Effector CD4-positive, alpha-beta T cell (primary cell): ENCODE data around the gene LSAMP. TPM values are rescaled to one million over a fixed set of nuclear protein-coding genes. Genes with fewer than 3 reads are reported as not detected.

Source experiments
- DNase-seq: peaks from one replicate; pipeline ENCODE4 v3.0.0-alpha.2; 2020
- total RNA-seq: gene quantifications from one replicate; lab custom pipeline; 2026; lab: John Stamatoyannopoulos, UW

The LSAMP gene
- not detected for total RNA-seq

DNA sequence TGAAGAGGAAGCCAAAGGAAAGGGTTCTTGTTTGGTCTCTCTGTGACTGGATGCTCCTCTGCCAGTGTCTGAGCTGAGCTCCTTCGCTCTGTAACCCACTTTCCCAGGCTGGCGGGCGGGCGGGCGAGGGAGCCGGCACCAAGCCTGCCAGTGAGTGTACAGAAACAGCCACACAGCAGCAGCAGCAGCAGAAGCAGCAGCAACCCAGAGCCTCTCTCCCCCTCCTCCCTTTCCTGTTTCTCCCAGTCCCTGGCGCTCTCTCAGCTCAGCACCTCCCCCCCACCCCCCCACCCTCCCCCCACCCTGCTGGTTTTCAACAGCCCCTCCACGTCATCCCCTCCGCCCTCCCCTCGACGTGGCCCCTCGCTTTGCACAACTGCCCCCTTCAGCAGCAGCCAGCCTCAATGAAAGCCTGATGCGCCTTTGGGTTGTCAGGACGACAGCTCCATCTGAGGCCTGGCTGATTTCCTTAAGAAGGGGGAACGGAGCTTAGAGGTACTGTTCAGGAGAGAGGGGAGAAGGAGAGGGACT is at the start of gene LSAMP:
Gene LSAMP, minus strand, starts transcription at position 177 of the 531 bp plus-strand sequence.
- no peak for DNase-seq

GRCh38 chr3:116492379-116492778 is 47.1 kb upstream of the LSAMP start:
- DNase-seq = no peak

GRCh38 chr3:116483135-116483534 is 37.8 kb upstream of the LSAMP start:
- DNase-seq = no peak

DNA sequence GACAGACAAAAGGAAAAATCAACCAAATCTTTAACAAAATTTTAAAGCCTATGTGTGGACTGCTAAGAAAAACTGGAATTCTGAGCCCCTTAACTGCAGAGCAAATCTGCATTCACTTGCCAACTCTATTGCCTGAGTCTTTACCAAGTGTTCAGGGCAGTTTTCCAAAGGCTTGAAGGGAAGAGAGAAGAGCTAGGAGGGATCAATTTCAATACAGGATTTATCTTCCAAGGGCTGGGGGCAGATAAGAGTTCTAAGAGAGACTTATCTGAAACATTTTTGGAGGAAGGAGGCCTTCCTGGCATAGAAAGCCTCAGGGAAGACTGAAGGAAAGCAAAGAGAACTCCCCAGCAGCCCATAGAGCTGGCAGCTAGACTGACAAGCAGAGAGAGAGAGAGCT is 31.4 kb upstream of the LSAMP start:
- DNase-seq = no peak

DNA sequence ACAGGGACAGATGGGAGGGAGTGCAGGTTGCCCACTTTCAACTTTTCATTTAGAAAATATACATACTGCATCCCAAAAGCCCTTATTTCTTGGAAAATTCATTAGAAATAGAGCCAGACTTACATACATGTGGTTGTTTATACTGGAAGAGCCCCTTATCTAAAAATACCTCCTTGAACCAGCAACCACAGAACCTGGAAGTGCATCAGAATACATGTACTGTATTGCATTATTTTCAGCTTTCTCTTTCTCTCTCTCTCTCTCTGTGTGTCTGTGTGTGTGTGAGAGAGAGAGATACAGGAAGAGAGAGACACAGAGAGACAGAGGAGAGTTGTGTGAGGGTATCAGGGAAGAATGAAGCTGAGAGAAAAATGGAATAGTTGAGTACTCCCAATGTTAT is 29.5 kb upstream of the LSAMP start:
- no peak for DNase-seq

GRCh38 chr3:116474032-116474780 is 28.9 kb upstream of the LSAMP start:
- DNase-seq = no peak

DNA sequence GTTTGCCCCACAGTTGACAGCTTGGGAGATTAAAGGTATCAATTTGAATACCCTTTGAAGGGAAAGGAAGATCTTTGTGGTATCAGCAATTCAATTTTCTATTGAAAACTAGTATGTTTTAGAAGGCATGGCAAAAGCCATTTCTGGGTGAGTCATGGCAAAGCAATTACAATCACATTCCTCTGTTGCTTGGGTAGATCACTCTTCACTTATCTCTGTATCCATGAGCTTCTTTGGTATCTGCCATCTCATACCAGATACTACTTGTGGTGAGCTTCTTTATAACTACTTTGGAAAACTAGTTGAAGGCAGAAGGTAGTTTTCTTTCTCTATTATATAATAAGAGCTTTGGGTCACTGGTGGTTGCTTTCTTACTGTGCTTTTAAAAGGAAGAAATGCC is 28.3 kb upstream of the LSAMP start:
- DNase-seq = no peak

GRCh38 chr3:116470605-116471197 is 25.4 kb upstream of the LSAMP start:
- no peak for DNase-seq

DNA sequence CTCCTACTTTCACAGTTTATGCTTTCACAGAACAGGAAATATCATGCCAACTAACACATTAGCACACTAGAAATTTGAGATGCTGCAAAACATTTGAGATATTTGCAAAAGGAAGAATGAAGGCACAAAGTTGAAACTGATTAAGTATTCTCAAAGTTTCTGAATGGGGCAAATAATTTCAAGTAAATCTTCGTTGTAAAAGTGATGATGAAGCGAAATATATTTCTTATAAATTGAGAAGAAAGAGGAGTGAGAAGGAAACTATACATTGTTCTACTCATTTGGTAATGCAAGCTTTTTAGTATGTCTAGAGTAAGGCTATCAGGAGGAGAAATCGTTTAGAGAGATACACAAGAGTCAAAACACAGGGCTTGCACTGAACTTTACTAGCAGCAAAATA is 24.3 kb upstream of the LSAMP start:
- DNase-seq = no peak

GRCh38 chr3:116464276-116464798 is 19.1 kb upstream of the LSAMP start:
- no peak for DNase-seq

GRCh38 chr3:116453666-116454346 is 8.5 kb upstream of the LSAMP start:
- DNase-seq = no peak

GRCh38 chr3:116449546-116450350 is 4.5 kb upstream of the LSAMP start:
- no peak for DNase-seq

DNA sequence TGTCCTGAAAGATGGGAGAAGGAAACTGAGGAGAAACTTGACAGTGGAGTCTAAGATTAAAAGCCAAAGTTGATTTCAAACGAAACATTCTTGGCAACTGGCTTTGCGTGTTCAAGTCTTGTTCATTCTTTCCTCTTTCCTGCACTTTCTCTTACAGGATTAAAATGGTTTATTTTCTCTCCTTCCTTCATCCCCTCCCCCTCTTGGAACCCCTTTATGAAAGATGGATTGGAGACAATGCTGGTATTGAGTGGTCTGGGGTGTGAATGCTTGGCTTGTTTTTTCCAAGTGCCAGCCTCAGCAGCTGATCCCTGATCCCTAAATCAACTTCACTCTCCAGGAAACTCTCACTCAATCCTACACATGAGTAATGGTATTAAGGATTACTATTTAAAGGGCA is 703 bp upstream of the LSAMP start:
- no peak for DNase-seq

DNA sequence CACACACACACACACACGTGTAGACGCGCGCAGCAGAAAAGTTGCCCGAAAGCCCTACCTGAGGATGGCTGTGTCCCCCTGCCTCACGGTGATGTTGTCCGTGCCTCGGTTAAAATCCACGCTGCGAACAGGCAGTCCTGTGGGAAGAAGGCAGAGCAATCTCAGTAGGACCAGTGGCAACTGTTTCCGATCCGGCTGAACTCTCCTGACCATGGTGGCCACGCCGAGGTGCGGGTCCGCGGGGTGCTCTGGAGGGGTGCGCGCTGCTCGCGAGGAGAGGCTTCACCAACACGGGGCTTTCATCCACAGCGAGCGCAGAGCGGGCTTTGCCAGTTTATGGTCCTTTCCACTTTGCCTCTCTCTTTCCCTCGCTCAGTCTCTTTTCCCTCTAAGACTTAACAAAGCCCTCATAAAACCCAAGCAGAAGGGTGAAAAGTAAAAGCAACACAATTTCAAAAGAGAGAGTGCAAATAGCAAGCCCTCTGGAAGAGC is 422 bp downstream of the LSAMP start:
- DNase-seq = no peak

DNA sequence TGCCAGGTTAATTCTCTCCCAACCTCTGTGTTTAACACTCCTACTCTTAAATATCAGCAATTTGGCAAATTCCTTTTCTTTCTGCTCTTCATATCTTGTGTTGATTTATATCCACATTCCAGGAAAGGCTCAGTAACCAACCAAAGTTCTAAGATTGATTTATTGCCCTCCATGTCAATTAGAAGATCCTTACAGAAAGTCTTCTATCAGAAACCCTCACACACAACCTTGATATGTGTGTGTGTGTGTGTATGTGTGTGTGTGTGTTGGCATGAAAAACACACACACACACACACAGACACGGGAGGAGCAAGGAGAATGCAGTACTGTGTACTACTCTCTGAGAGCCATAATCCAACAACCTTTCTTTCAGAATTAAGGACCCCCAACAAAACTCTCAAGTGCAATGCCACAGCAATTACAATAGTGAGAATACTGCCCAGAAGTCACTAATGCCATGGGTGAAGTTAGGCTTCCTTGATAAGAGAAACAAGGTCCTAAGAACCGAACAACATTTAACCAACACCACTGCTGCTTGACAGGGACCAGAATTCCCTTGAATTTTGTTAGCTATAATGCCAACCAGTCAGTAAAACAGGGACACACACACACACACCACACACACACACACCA is 1.1 kb downstream of the LSAMP start:
- no peak for DNase-seq

- DNase-seq = no peak
Measured at GRCh38 chr3:116443191-116443661, 2.1 kb downstream of the LSAMP start.

DNA sequence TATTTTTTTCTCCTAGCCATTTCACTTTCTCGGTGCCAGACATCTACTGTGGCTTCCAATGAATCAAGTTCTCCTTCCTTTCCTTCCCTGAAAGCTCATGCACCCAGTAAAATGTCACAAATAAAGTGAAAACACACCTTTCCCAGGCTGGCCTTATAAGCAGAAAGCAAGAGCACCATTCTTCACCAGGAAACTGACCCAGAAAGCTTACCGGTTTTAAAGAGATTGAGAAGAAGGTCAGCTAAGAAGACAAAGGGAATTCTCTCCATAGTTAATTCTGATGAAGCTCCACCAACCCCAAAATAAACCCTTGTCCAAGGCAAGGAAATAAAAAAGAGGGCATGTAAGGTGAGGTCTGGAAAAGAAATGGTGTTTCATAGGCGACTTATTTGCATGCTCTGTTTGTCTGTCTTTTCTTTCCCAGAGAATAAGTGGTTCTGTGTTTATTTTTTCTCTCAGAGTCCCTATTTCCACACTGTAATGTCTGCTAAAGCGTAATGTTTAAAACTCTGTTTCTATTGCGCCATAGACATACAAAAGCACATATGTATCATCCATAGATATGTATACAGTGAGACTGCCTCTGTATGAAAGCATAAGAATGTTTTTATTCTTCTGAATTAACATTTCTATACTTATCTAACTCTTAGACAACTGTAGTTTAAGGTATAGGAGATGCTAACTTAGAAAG is 2.8 kb downstream of the LSAMP start:
- DNase-seq = no peak

GRCh38 chr3:116441652-116442051 is 3.6 kb downstream of the LSAMP start:
- DNase-seq = no peak

DNA sequence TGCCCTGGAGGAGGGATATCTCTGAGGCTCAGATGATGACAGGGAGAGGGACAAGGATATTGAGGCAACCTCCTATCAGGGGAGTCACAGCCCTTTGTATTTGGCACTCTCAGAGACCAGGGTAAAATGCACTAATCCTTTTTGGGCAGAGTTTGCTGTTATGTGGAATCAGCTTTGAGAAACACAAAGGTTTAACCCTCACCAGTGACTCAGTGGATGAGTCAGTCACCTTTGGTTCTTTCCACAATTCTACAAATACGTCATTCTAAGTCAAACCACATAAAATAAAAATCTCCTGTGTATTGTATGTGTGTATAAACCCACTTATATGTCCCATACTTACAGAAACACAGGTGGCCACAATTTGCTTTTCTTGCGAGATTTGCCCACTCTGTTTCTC is 5.1 kb downstream of the LSAMP start:
- DNase-seq = no peak

DNA sequence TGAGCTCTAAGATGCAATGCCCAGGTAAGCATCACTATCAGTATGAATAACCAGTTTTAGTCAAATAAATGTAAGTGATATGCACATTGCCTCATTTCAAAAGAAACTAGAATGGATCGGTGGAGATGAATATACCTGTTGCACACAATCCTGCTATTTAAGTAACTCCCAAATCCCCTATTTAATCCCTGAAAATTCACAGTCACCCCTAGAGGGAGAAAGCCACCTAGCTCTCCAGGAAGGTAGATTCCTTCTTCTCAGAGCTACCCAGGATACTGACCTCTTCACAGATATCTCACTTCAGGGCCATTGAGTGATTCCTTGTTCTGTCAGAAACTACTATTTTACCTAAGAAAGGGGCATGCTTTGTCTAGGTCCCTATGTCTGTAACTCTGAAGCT is 11.7 kb downstream of the LSAMP start:
- no peak for DNase-seq

DNA sequence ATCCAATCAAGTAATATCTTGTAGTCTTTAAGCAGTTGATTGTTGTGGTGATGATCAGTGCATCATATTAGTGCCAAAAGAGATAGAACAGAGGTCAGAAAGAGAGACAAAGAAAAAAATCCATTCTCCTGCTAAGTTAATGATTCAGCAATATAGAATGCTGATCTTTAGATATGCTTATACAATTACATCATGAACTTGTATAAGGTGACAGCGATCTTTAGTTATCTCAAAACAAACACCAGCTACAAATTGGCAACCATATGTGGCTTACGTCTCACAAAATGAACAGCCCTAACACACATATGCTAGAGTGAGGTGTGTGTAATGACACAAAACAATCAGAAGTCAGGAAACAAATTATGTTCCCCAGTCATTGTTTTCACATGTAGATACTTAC is 12.5 kb downstream of the LSAMP start:
- DNase-seq = no peak
